ENCODE results near the gene NIT2.

DNA sequence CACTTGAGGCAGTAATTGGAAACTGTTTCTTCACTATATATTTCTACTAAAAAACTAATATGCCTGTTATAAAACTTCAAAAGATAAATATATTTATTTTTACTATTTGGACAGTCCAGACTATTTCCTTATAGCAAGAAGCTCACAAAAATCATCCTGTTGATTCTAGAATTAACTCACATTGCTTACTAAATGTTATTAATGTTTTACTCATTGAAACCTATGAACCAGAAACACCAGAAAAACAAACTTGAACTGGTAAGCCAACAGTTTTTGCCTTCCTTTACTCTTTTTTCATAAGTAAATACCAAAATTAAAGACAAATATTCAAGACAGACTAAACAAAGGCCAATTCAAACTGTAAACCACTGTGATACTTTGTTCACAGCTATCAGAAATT is 40.0 kb downstream of the NIT2 start:
- TF ChIP-seq GATA3 (IDR thresholded peaks at IDR 0.05; ENCODE audit: low read depth, low read length) (no peak), GATA2 (IDR thresholded peaks at IDR 0.05; ENCODE audit: low read depth, low read length) (no peak)
